ENCODE results near the gene DNAH10.

DNAH10 gene

DNA sequence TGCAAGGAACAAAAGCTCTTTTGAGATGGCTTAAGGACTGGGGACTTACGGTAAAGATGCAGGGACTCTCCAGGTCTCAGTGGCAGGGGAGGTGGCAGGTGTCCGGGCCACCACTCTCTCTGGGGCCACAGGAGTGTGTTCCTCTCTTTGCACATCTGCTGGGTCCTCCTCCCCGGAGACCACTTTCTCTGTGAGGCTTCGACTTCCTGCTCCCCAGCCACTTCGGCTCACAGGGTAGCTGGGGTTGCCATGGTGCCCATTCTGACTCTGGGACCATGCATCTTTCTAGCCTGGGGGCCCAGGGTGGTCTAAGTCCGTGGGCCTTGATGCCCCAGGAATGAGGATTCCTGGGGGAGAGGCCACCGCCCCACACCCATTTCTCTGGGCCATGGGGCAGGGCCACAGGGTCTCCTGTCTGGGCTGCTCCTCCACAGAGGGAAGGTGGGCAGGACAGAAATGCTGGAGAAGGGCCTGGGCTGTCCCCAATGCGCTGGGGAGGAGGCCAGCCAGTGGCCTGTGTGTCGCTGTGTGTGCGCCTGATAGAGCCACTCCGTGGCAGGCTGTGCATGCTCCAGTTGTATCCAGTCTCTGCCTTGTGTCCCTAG lies 172.0 kb downstream of the DNAH10 start:
- Histone ChIP-seq H3K4me1 (ENCODE audit: insufficient read depth, low read length, severe bottlenecking) (no peaks in the 10 kb centered on the region), H3K4me2 (ENCODE audit: low read length) (no peak overlapping the region), H3K27ac (ENCODE audit: low read depth, low read length, poor library complexity, severe bottlenecking) (no peak overlapping the region), H2AFZ (ENCODE audit: low read length) (no peak overlapping the region), H3K79me2 (ENCODE audit: insufficient read depth, low read length) (no peaks in the 10 kb centered on the region), H3K36me3 (ENCODE audit: insufficient read depth, low read length) (no peaks in the 10 kb centered on the region), H3K9me2 (ENCODE audit: low read depth, low read length) (no peaks in the 10 kb centered on the region), H3K9ac (ENCODE audit: low read length) (no peak overlapping the region), H3K9me3 (ENCODE audit: low read length) (no peaks in the 10 kb centered on the region), H3K4me3 (ENCODE audit: low read depth, low read length, poor library complexity, severe bottlenecking) (no peak overlapping the region), H3F3A (ENCODE audit: insufficient read depth, low read length) (no peaks in the 10 kb centered on the region), H4K20me1 (ENCODE audit: insufficient read depth, low read length) (no peaks in the 10 kb centered on the region), H3K27me3 (ENCODE audit: insufficient read depth, low read length) (0 out of 2 replicates have a peak, but pooled peaks cover 6% of the 10 kb centered on the region)
- TF ChIP-seq, protein P1, sequence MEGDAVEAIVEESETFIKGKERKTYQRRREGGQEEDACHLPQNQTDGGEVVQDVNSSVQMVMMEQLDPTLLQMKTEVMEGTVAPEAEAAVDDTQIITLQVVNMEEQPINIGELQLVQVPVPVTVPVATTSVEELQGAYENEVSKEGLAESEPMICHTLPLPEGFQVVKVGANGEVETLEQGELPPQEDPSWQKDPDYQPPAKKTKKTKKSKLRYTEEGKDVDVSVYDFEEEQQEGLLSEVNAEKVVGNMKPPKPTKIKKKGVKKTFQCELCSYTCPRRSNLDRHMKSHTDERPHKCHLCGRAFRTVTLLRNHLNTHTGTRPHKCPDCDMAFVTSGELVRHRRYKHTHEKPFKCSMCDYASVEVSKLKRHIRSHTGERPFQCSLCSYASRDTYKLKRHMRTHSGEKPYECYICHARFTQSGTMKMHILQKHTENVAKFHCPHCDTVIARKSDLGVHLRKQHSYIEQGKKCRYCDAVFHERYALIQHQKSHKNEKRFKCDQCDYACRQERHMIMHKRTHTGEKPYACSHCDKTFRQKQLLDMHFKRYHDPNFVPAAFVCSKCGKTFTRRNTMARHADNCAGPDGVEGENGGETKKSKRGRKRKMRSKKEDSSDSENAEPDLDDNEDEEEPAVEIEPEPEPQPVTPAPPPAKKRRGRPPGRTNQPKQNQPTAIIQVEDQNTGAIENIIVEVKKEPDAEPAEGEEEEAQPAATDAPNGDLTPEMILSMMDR (IDR thresholded peaks at IDR 0.05; ENCODE audit: low read length) = no peak
- TF ChIP-seq EZH2 (IDR thresholded peaks at IDR 0.05; ENCODE audit: borderline replicate concordance, low read length) = no peak

DNA sequence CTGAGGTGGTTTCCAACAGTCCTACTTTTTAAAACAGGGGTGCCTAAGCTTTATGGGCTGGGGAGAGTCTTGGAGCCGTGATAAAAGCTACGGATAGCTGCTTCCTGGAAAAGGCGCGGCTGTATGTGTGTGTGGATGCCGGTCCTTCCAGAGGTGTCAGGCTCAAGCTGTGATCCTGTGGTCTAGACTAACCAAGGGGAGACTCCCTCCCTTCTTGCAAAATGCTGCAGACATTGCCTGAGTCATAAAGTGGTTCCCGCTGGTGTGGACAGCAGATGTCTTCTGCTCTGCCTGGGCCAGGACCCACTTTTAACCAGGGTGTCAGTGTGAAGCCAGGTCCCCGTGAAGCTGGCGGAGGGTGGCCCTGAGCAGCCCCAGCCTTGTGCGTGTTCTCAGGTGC lies 172.7 kb downstream of the DNAH10 start:
- no peaks in the 10 kb centered on the region for H3K9me3 ChIP-seq (ENCODE audit: low read length)
- no peak for TF ChIP-seq EZH2 (IDR thresholded peaks at IDR 0.05; ENCODE audit: borderline replicate concordance, low read length)
- TF ChIP-seq, protein P1 (IDR thresholded peaks at IDR 0.05; ENCODE audit: low read length) = no peak
- 0 out of 2 replicates have a peak, but pooled peaks cover 9% of the 10 kb centered on the region for H3K27me3 ChIP-seq (ENCODE audit: insufficient read depth, low read length)
- H3K9ac ChIP-seq (ENCODE audit: low read length) = no peak overlapping the region
- no peaks in the 10 kb centered on the region for H3F3A ChIP-seq (ENCODE audit: insufficient read depth, low read length)
- H3K79me2 ChIP-seq (ENCODE audit: insufficient read depth, low read length) = no peaks in the 10 kb centered on the region
- no peak overlapping the region for H3K4me2 ChIP-seq (ENCODE audit: low read length)
- no peaks in the 10 kb centered on the region for H3K4me1 ChIP-seq (ENCODE audit: insufficient read depth, low read length, severe bottlenecking)
- H3K4me3 ChIP-seq (ENCODE audit: low read depth, low read length, poor library complexity, severe bottlenecking) = no peak overlapping the region
- H3K27ac ChIP-seq (ENCODE audit: low read depth, low read length, poor library complexity, severe bottlenecking) = no peak overlapping the region
- H2AFZ ChIP-seq (ENCODE audit: low read length) = no peak overlapping the region
- H3K9me2 ChIP-seq (ENCODE audit: low read depth, low read length) = no peaks in the 10 kb centered on the region
- H4K20me1 ChIP-seq (ENCODE audit: insufficient read depth, low read length) = no peaks in the 10 kb centered on the region
- no peaks in the 10 kb centered on the region for H3K36me3 ChIP-seq (ENCODE audit: insufficient read depth, low read length)

DNA sequence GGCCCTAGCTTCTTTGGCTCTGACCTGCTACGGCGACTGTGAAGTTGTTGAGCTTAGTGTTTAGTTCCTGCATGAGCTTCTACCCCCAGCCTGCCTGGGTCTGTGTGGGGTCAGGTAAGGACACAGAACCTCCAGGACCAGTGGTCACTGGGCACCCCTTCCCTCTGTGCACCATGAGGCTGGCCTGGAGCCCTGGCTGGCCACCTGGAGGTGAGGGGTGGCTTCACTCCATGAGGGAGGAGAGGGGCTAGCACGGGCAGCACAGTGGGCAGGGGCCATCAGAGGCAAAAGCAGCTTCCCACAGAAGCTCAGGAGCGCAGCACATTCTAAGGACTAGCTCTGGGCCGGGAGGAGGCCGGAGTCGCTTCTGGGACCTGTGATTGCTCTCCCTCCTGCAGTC lies 173.9 kb downstream of the DNAH10 start:
- no peak overlapping the region for H3K27ac ChIP-seq (ENCODE audit: low read depth, low read length, poor library complexity, severe bottlenecking)
- H3K4me3 ChIP-seq (ENCODE audit: low read depth, low read length, poor library complexity, severe bottlenecking) = no peak overlapping the region

More for the DNA sequence above, 173.9 kb downstream of the DNAH10 start:
- H4K20me1 ChIP-seq (ENCODE audit: insufficient read depth, low read length) = no peaks in the 10 kb centered on the region
- no peak overlapping the region for H3K9ac ChIP-seq (ENCODE audit: low read length)
- no peaks in the 10 kb centered on the region for H3K9me2 ChIP-seq (ENCODE audit: low read depth, low read length)
- H3K36me3 ChIP-seq (ENCODE audit: insufficient read depth, low read length) = no peaks in the 10 kb centered on the region
- H3K9me3 ChIP-seq (ENCODE audit: low read length) = no peaks in the 10 kb centered on the region
- no peaks in the 10 kb centered on the region for H3K4me1 ChIP-seq (ENCODE audit: insufficient read depth, low read length, severe bottlenecking)
- H3F3A ChIP-seq (ENCODE audit: insufficient read depth, low read length) = no peaks in the 10 kb centered on the region
- no peak overlapping the region for H2AFZ ChIP-seq (ENCODE audit: low read length)
- H3K4me2 ChIP-seq (ENCODE audit: low read length) = no peak overlapping the region
- 0 out of 2 replicates have a peak, but pooled peaks cover 5% of the 10 kb centered on the region for H3K27me3 ChIP-seq (ENCODE audit: insufficient read depth, low read length)
- TF ChIP-seq, protein P1 (IDR thresholded peaks at IDR 0.05; ENCODE audit: low read length) = no peak
- no peak for TF ChIP-seq EZH2 (IDR thresholded peaks at IDR 0.05; ENCODE audit: borderline replicate concordance, low read length)
- H3K79me2 ChIP-seq (ENCODE audit: insufficient read depth, low read length) = no peaks in the 10 kb centered on the region
